Neural cell (in vitro differentiated cells): ENCODE measurements around the gene IMMP2L. TPM values are rescaled to one million over a fixed set of nuclear protein-coding genes. Genes with fewer than 3 reads are reported as not detected.

Experiments
- H2AFZ ChIP-seq: fragments of 200-600, 300-800 bp; sonication (generic), shearing (Covaris generic); 2 replicates; pipeline ENCODE4 v1.6.0; 2014; ENCODE audit warnings: low read depth, mild to moderate bottlenecking, antibody characterized with exemption, low read length, moderate library complexity
- H3F3A ChIP-seq: fragments of 200-600 bp; shearing (Covaris generic); 2 replicates; pipeline ENCODE4 v1.6.1; 2016; ENCODE audit warnings: mild to moderate bottlenecking, moderate library complexity, mixed read lengths, antibody characterized with exemption, low read length; ENCODE audit not compliant: insufficient read depth, poor library complexity, severe bottlenecking
- H3K27ac ChIP-seq: fragments of 200-600, 300-800 bp; sonication (generic), shearing (Covaris generic); 2 replicates; pipeline ENCODE4 v1.5.1; 2014; ENCODE audit warnings: mild to moderate bottlenecking, low read length, moderate library complexity
- H3K27me3 ChIP-seq: fragments of 300-800, 200-600 bp; sonication (generic), shearing (Covaris generic); 2 replicates; pipeline ENCODE4 v1.6.0; 2014; ENCODE audit warnings: mild to moderate bottlenecking, low read depth, low read length, moderate library complexity; ENCODE audit not compliant: insufficient read depth
- H3K36me3 ChIP-seq: fragments of 300-800, 200-600 bp; sonication (generic), shearing (Covaris generic); 2 replicates; pipeline ENCODE4 v1.5.1; 2014; ENCODE audit warnings: mild to moderate bottlenecking, antibody characterized with exemption, low read length, moderate library complexity; ENCODE audit not compliant: insufficient read depth
- H3K4me2 ChIP-seq: fragments of 300-800, 200-600 bp; sonication (generic), shearing (Covaris generic); 2 replicates; pipeline ENCODE4 v1.6.0; 2014; ENCODE audit warnings: mild to moderate bottlenecking, low read length
- H3K4me3 ChIP-seq: fragments of 300-800, 200-600 bp; sonication (generic), shearing (Covaris generic); 2 replicates; pipeline ENCODE4 v1.5.1; 2014; ENCODE audit warnings: mild to moderate bottlenecking, low read length, moderate library complexity
- H3K79me2 ChIP-seq: fragments of 200-600 bp; shearing (Covaris generic); replicated peaks from 2 replicates; pipeline ENCODE4 v1.6.0; 2014; ENCODE audit warnings: mild to moderate bottlenecking, low read length, moderate library complexity; ENCODE audit not compliant: insufficient read depth
- H3K9ac ChIP-seq: fragments of 300-800, 200-600 bp; sonication (generic), shearing (Covaris generic); 2 replicates; pipeline ENCODE4 v1.6.1; 2016; ENCODE audit warnings: mild to moderate bottlenecking, low read length, mixed read lengths
- H3K9me2 ChIP-seq: fragments of 200-600 bp; shearing (Covaris generic); 2 replicates; pipeline ENCODE4 v1.6.1; 2016; ENCODE audit warnings: mild to moderate bottlenecking, low read length, mixed read lengths; ENCODE audit not compliant: insufficient read depth
- H3K9me3 ChIP-seq: fragments of 200-600, 300-800 bp; sonication (generic), shearing (Covaris generic); 2 replicates; pipeline ENCODE4 v1.6.1; 2016; ENCODE audit warnings: mild to moderate bottlenecking, mixed run types, low read length, moderate library complexity, mixed read lengths
- H4K20me1 ChIP-seq: fragments of 200-600 bp; shearing (Covaris generic); 2 replicates; pipeline ENCODE4 v1.6.1; 2016; ENCODE audit warnings: mild to moderate bottlenecking, mixed run types; ENCODE audit not compliant: insufficient read depth
- EP300 ChIP-seq: fragments of 450-650 bp; conservative IDR thresholded peaks from 2 replicates; pipeline ENCODE4 v1.6.1; 2014; ENCODE audit warnings: antibody characterized with exemption, mild to moderate bottlenecking, moderate library complexity; ENCODE audit not compliant: poor library complexity, severe bottlenecking
- EZH2 ChIP-seq: fragments of 200-600, 300-800 bp; shearing (Covaris generic), sonication (generic); IDR thresholded peaks from 2 replicates; pipeline ENCODE4 v1.6.1; 2014; ENCODE audit warnings: antibody characterized with exemption, low read length, borderline replicate concordance, mild to moderate bottlenecking; ENCODE audit not compliant: insufficient read depth, poor library complexity, severe bottlenecking
- MXI1 ChIP-seq: fragments of 450-650 bp; conservative IDR thresholded peaks from 2 replicates; pipeline ENCODE4 v1.6.1; 2014; ENCODE audit warnings: antibody characterized with exemption, mild to moderate bottlenecking; ENCODE audit not compliant: poor library complexity, severe bottlenecking
- POLR2AphosphoS5 ChIP-seq: IDR thresholded peaks from 2 replicates; pipeline ENCODE4 v1.6.1; 2012
- RAD21 ChIP-seq: fragments of 450-650 bp; conservative IDR thresholded peaks from 2 replicates; pipeline ENCODE4 v1.6.1; 2014; ENCODE audit warnings: antibody characterized with exemption, mild to moderate bottlenecking, moderate library complexity
- SMC3 ChIP-seq: fragments of 450-650 bp; conservative IDR thresholded peaks from 2 replicates; pipeline ENCODE4 v1.6.1; 2014; ENCODE audit warnings: antibody characterized with exemption, mild to moderate bottlenecking, moderate library complexity; ENCODE audit not compliant: poor library complexity
- TAF1 ChIP-seq: IDR thresholded peaks from 2 replicates; pipeline ENCODE4 v1.6.1; 2012; ENCODE audit warnings: low read depth
- polyA plus RNA-seq: library from polyadenylated mRNA; depleted of rRNA; stranded (reverse); fragments of >200 nt; gene quantifications from 2 replicates; pipeline ENCODE4 v1.2.3, GENCODE V29; 2014
- TF ChIP-seq, protein P1 (sequence below): IDR thresholded peaks from 2 replicates; pipeline ENCODE4 v1.6.1; 2012; ENCODE audit warnings: borderline replicate concordance
- TF ChIP-seq, protein P2 (sequence below): fragments of 450-650 bp; IDR thresholded peaks from 2 replicates; pipeline ENCODE4 v1.5.1; 2014; ENCODE audit warnings: antibody characterized with exemption, mild to moderate bottlenecking, moderate library complexity; ENCODE audit not compliant: poor library complexity, severe bottlenecking

IMMP2L gene
- polyA plus RNA-seq, 1 donor from 2014 or later: 9.7 TPM

DNA sequence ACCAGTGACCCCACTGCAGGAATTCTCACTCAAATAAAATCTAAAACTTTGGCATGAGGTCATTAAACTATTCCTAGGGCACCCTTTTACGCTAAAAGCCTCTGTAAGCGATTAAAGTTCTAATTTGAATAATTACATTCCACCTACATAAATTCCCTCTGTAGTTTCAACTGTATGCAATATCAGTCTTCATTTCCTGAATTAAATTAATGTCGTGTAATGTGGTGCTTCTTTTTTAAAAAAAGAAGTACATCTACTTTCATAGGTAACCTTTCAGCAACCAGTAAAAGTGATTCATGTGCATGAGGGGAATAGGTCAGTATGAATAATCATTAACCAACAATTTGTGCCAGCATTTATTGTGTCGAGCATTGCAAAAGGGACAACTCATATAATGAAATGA is 44.7 kb downstream of the IMMP2L start:
- Histone ChIP-seq H3K9me3 (no peaks in the 10 kb centered on the region), H3F3A (no peaks in the 10 kb centered on the region), H3K9me2 (no peaks in the 10 kb centered on the region), H3K27ac (no peak overlapping the region), H2AFZ (no peak overlapping the region), H4K20me1 (no peaks in the 10 kb centered on the region), H3K27me3 (no peaks in the 10 kb centered on the region), H3K36me3 (no peaks in the 10 kb centered on the region), H3K79me2 (no peaks in the 10 kb centered on the region), H3K4me2 (no peak overlapping the region), H3K4me3 (no peak overlapping the region), H3K9ac (no peak overlapping the region)
- TF ChIP-seq EZH2: no peak
- TF ChIP-seq RAD21: no peak
- TF ChIP-seq, protein P1, sequence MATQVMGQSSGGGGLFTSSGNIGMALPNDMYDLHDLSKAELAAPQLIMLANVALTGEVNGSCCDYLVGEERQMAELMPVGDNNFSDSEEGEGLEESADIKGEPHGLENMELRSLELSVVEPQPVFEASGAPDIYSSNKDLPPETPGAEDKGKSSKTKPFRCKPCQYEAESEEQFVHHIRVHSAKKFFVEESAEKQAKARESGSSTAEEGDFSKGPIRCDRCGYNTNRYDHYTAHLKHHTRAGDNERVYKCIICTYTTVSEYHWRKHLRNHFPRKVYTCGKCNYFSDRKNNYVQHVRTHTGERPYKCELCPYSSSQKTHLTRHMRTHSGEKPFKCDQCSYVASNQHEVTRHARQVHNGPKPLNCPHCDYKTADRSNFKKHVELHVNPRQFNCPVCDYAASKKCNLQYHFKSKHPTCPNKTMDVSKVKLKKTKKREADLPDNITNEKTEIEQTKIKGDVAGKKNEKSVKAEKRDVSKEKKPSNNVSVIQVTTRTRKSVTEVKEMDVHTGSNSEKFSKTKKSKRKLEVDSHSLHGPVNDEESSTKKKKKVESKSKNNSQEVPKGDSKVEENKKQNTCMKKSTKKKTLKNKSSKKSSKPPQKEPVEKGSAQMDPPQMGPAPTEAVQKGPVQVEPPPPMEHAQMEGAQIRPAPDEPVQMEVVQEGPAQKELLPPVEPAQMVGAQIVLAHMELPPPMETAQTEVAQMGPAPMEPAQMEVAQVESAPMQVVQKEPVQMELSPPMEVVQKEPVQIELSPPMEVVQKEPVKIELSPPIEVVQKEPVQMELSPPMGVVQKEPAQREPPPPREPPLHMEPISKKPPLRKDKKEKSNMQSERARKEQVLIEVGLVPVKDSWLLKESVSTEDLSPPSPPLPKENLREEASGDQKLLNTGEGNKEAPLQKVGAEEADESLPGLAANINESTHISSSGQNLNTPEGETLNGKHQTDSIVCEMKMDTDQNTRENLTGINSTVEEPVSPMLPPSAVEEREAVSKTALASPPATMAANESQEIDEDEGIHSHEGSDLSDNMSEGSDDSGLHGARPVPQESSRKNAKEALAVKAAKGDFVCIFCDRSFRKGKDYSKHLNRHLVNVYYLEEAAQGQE: no peak
- TF ChIP-seq TAF1: no peak
- no peak for TF ChIP-seq SMC3
- no peak for TF ChIP-seq MXI1
- no peak for TF ChIP-seq POLR2AphosphoS5
- TF ChIP-seq, protein P2, sequence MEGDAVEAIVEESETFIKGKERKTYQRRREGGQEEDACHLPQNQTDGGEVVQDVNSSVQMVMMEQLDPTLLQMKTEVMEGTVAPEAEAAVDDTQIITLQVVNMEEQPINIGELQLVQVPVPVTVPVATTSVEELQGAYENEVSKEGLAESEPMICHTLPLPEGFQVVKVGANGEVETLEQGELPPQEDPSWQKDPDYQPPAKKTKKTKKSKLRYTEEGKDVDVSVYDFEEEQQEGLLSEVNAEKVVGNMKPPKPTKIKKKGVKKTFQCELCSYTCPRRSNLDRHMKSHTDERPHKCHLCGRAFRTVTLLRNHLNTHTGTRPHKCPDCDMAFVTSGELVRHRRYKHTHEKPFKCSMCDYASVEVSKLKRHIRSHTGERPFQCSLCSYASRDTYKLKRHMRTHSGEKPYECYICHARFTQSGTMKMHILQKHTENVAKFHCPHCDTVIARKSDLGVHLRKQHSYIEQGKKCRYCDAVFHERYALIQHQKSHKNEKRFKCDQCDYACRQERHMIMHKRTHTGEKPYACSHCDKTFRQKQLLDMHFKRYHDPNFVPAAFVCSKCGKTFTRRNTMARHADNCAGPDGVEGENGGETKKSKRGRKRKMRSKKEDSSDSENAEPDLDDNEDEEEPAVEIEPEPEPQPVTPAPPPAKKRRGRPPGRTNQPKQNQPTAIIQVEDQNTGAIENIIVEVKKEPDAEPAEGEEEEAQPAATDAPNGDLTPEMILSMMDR: no peak
- no peak for TF ChIP-seq EP300

DNA sequence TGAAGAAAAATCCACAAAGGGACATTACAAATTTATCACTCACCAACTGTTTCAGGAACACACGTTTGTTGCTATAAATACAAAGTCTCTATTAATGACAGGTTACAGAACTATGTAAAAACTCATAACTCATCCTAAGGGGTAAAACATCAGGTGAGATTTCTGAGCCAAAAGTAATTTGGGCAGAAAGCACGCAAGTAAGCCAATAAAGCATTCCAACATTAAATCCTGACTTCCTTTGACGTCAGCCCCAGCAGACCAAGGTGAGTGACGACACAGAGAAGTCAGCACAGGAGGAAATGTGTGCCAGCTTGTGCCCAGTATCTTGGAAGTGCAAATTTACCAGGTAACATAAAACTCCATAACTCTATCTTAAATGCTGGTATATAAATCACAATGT is 45.7 kb downstream of the IMMP2L start:
- TF ChIP-seq, protein P1: no peak
- no peak for TF ChIP-seq POLR2AphosphoS5
- Histone ChIP-seq H2AFZ (no peak overlapping the region), H4K20me1 (no peaks in the 10 kb centered on the region), H3F3A (no peaks in the 10 kb centered on the region), H3K9ac (no peak overlapping the region), H3K9me2 (no peaks in the 10 kb centered on the region), H3K27me3 (no peaks in the 10 kb centered on the region), H3K27ac (no peak overlapping the region), H3K4me2 (no peak overlapping the region), H3K4me3 (no peak overlapping the region), H3K9me3 (no peaks in the 10 kb centered on the region), H3K79me2 (no peaks in the 10 kb centered on the region), H3K36me3 (no peaks in the 10 kb centered on the region)
